B cell (primary cell): ENCODE results near the gene TBC1D23.

Experiments used
- CTCF ChIP-seq: fragments of 200-600 bp; IDR thresholded peaks from one replicate; pipeline ENCODE4 v1.8.0; 2022; ENCODE audit warnings: antibody characterized with exemption, mild to moderate bottlenecking
- EZH2 ChIP-seq: IDR thresholded peaks from 2 replicates; pipeline ENCODE4 v1.6.1; 2012; ENCODE audit warnings: borderline replicate concordance, low read depth, mild to moderate bottlenecking, moderate library complexity, low read length; ENCODE audit not compliant: insufficient read depth, poor library complexity, severe bottlenecking

GRCh38 chr3:100370756-100371155 lies 110.0 kb downstream of the TBC1D23 start:
- TF ChIP-seq CTCF (no peak), EZH2 (no peak)
